Prostate gland (tissue), 2 donors: ENCODE results near the gene SMG6.

Experiments
- POLR2A ChIP-seq: fragments of 450-650 bp; IDR thresholded peaks from one replicate; pipeline ENCODE4 v1.6.1; 2016; ENCODE audit warnings: antibody characterized with exemption, mild to moderate bottlenecking
- TF ChIP-seq, protein P1 (sequence below), 4 experiments: fragments of 200-600 bp in 2 of 4; fragments of 450-650 bp in 2 of 4; sonication (generic) in 2 of 4; IDR thresholded peaks; 1 replicate in 3 of 4; 2 replicates in 1 of 4; pipeline ENCODE4 v1.5.1; 2016 to 2019; ENCODE audit warnings: antibody characterized with exemption in 4 of 4, mild to moderate bottlenecking in 2 of 4, moderate library complexity in 2 of 4

DNA sequence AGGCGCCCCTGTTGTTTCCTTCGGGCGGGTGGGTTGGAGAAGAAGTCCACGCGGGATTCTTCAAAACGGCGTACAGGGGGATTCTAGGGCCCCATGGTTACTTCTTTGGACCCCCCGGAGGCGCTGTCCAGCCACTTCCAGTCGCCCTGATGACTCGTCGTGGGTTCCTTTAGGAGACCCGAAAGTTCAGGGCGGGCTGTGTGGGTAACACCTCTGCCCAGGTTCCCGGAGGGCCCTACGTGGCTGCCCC is 249.4 kb downstream of the SMG6 start:
- TF ChIP-seq, protein P1, sequence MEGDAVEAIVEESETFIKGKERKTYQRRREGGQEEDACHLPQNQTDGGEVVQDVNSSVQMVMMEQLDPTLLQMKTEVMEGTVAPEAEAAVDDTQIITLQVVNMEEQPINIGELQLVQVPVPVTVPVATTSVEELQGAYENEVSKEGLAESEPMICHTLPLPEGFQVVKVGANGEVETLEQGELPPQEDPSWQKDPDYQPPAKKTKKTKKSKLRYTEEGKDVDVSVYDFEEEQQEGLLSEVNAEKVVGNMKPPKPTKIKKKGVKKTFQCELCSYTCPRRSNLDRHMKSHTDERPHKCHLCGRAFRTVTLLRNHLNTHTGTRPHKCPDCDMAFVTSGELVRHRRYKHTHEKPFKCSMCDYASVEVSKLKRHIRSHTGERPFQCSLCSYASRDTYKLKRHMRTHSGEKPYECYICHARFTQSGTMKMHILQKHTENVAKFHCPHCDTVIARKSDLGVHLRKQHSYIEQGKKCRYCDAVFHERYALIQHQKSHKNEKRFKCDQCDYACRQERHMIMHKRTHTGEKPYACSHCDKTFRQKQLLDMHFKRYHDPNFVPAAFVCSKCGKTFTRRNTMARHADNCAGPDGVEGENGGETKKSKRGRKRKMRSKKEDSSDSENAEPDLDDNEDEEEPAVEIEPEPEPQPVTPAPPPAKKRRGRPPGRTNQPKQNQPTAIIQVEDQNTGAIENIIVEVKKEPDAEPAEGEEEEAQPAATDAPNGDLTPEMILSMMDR (IDR thresholded peaks at IDR 0.05) = no peak
- TF ChIP-seq POLR2A = no peak
